Frontal cortex (tissue), 4 donors: ENCODE data around the gene CCDC27. TPM values are rescaled to one million over a fixed set of nuclear protein-coding genes. Genes with fewer than 3 reads are reported as not detected.

ENCODE experiments used
- DNase-seq, 2 donors: peaks; one replicate each; pipeline ENCODE4 v3.0.0; 2012; ENCODE audit warnings: low spot score in 2 of 2
- FAIRE-seq: peaks from 2 replicates; lab custom pipeline; 2012; peaks lifted over from hg19 to GRCh38; lab: Jason Lieb, UNC
- total RNA-seq: library from RNA; depleted of rRNA; stranded (reverse); fragments of >200 nt; gene quantifications from one replicate; pipeline ENCODE4 v1.2.3, GENCODE V29; 2014
- donor health status: control.
- donor health status: control.
- donor health status: control.

Gene CCDC27
- total RNA-seq, 1 donor from 2014 or later, result not detected

GRCh38 chr1:3773572-3774275 is 21.5 kb downstream of the CCDC27 start:
- no peak for DNase-seq

DNA sequence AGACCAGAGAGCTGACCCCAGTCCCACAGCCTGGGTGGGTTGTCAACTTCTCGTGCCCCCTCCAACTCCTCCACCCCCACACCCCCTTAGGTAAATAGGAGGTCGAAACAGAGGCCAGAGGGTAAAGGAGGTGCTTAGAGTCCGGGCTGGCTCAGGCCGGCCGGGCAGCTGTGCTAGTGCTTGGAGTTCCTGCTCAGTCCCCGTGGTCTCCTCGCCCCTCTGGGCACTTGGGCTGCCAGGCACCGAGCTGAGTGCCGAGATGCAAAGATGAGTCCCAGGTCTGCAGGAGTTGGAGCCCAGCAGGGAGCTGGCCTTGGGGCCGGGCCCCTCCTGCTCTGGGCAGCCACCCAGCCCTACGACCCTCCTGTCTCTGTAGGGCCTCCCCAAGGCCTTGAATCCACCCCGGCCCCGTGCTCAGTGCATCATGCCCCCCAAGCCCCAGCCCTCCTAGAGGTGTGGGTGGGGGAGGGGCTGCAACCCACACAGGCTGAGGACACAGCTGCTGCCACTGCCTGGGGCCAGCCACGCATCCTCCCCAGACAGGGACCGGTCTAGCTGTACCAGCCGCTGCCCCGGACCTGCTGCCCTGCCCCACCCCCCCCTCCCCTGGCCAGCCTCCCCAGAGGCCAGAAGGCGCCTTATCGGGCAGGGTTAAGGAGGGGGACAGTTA is 22.2 kb downstream of the CCDC27 start:
- no peak for FAIRE-seq
- no peak for DNase-seq

More at GRCh38 chr1:3773572-3774275, 21.5 kb downstream of the CCDC27 start:
- no peak for FAIRE-seq

DNA sequence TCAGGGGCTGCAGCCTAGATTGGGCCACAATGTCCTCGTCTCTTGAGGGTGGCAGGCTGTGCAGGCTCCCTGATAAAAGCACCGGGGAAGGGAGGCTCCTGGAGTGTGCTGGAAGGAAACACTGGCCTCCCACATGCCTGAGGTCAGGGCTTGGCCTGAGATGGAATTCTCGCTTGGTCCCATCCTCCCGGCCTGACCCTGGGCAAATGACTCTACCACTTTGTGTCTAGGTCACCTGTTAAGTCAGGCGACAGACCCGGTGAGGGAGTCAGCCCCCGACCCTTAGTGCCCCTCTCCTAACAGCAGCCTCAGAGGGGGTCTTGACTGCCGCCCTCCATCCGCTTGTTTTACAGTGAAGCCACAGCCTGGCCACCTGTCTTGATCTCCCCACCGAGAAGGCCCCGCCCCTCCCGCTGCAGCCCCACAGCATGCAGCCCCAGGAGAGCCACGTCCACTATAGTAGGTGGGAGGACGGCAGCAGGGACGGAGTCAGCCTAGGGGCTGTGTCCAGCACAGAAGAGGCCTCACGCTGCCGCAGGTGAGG is 22.8 kb downstream of the CCDC27 start:
- FAIRE-seq (no peak), DNase-seq (no peak)

- no peak for FAIRE-seq
Measured at GRCh38 chr1:3775490-3776230, 23.4 kb downstream of the CCDC27 start.

DNA sequence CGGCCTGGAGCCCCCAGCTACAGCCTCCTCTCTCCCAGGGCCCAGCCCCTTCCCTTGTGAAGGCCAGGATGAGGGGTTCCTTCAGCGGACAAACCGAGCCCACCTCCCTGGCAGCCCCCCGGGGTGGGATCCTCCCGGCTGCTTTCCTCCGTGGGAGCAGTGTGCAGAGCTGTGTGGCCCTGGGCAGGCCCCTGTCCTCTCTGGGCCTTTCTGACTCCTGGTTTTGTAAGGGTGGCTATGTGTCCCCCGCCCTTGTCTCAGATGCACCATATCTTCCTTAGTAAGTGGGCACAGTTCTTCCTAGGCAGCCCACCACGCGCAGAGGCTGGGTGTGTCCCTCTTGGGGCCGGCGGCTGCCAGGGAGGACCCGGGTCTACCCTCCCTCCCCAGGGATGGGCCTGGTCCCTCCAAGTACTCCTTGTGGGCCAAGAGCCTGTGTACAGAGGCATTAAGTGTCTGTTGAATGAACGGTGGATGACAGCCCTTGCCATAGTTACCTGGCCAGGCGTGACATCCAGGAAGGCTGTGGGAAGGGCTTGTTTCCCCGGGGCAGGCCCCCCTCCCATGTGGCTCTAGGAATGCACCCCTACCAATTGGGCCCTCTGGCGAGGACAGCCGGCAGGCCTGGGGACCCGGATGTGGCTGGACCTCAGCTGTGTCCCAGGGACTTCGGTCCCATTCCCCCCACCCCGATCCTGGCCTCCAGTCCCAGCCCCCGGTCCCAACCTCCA is 24.1 kb downstream of the CCDC27 start:
- FAIRE-seq (no peak), DNase-seq (no peak)

More at GRCh38 chr1:3775490-3776230, 23.4 kb downstream of the CCDC27 start:
- DNase-seq, result peak in 1 of 2 donors; percentile 63

DNA sequence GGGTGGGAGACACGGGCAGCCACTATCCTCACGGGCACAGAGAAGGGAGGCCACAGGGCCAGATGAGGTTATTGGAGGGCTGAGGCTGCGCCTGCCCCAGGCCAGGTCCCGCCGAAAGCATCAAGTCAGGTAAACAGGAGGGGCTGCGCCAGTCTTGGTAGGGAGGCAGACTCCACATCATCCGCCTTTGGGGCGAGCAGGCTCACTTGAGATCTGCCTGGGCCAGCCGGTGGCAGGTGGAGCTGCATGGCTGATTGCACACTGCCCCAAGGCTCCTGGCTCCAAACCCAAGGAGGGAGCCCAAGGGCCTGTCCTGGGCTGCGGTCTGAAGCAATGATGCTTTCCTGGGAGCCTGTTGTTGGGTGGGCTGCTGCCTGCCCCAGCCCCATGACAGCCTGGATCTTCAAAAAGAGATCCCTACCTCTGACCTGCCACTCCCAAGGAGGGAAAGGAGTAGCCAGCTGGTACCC is 24.9 kb downstream of the CCDC27 start:
- FAIRE-seq, result no peak

DNA sequence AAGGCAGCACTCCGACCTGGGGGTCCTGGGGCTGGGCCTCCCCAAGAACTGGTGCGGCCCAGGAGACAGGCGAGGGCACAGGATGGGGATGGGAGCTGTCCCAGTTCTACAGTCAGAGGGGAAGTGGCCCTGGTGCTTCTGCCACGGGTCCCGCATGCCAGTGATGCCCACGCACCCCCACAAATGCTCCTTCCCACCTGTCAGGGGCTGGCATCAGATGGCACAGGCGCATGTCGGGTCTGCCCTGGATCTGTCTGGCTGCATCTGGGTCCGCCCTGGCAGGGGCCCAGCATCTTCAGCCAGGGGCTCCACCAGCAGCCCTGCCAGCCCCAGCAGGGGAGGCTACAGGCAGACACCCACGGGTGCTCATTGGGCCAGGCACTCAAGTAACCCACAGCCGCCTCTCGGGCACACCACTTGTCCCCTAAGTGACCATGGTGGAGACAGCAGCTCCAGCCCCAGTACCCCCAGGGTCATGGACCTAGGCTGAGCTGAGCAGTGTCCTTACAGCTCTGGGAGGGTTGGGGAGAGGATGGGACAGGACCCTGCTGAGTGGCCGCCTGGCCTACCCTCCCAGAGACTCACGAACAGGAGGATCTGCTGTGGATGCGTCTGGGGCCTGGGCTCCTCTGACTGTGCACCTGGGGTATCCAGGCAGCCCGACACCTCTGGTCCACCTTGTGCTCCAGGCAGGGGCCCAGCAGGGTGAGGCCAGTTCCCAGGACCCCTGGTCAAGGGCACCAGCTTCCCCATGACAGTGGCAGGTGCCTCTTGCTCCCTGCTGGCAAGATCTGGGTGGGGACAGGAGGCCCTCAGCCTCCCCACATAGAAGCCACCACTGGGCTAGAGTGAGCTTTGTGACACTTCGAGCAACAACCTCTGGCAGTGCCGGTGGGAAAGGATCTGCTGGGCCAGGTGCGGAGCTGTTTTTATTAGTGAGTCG is 25.7 kb downstream of the CCDC27 start:
- DNase-seq, result no peak
- FAIRE-seq, result no peak

More for the DNA sequence above, 24.9 kb downstream of the CCDC27 start:
- DNase-seq, result no peak

DNA sequence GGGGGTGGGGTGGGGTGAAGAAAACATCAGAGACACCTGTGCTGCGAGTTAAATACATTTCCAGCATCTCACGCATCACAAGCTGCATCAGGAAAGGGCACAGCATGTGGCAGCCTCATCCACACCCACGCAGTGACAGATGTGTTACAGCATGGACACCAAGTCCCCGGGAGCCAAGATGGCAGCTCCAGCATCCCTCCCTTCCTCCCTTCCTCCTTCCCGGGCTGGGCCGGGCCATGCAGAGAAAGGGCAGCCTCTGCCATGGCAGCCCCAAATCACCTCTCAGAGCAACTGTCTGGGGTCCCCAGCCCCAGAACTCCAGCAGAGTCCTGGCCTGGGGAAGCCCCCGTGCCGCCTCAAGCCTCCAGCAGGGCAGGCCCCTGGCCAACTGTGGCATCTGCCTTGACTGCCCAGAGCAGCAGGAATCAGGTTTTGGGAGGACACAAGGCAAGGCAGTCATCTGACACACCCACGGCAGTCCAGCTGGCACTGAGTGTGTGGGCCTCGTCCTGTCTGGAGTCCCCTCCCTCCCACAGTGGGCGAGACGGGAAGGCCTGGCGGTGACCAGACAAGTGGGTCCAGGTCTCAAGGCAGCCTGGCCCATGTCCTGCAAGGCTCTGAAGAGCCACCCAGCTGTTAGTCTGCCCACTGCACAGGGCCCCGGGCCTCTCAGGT is 26.5 kb downstream of the CCDC27 start:
- FAIRE-seq (no peak), DNase-seq (no peak)

DNA sequence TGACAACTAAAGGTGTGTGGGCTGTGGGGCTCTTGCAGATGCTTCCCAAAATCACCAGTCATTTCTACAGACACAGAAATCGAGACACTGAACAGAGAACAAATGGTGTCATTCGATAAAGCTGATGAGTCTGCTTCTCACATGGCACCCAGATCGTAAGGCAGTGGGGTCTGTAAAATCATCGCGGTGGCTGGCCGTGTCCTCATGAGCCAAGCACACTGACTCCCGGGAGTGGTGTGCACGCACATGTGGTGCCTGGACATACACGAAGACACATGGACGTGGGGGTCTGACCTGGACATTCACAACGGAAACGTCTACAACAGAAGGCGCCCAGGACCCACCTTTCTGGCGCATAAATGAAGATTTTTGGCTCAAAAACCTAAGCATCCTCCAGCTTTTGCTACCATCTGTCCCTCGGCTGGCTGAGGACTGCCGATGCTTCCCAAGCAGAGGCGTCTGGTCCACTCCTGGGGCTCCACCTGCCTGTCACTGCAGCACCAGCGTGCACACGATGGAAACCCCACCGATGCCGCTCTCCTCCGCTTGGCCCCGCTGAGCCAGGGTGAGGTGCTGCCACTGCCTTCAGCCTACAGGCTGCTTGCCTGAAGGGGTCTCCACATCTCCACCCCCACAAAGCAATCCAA is 27.1 kb downstream of the CCDC27 start:
- FAIRE-seq (no peak), DNase-seq (no peak)

DNA sequence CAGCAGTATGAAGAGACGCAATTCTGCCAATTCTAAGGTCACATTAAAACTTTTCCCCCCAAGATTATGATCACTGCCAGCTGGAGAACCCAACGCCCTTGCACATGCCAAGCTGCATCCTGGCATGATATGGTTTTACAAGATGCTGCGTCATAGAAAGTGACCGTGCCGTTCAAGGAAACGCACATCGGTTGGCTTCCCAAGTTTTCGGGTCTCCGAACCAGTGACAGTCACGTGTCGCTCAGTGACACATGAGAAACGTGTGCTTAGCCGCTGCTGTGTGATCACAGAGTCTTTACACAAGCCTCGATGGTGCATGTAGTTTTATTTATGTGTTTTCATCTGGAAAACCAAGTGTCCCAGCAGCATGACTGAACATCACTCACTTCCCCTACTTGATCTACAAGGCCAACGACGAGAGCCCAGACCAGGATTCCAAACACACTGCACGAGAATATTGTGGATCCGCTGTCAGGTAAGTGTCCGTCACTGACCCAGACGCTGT is 27.7 kb downstream of the CCDC27 start:
- FAIRE-seq (no peak), DNase-seq (no peak)

DNA sequence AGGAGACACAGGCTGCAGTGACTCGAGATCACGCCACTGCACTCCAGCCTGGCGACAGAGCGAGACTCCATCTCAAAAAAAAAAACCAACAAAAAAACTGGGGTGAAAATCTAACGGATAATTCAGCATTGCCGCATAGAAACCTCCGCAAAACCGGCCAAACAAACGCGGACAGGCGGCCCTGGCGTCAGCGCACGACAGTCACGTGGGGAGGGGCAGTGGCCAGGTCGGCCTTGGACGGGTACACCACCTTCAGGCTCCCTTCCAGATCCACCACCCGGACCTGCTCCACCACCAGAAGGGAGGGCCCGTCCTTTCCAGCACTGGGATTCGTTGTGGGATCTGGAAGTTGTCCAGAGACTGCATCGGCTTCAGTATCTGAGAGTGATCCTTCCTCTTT is 28.7 kb downstream of the CCDC27 start:
- DNase-seq, result no peak
- no peak for FAIRE-seq

DNA sequence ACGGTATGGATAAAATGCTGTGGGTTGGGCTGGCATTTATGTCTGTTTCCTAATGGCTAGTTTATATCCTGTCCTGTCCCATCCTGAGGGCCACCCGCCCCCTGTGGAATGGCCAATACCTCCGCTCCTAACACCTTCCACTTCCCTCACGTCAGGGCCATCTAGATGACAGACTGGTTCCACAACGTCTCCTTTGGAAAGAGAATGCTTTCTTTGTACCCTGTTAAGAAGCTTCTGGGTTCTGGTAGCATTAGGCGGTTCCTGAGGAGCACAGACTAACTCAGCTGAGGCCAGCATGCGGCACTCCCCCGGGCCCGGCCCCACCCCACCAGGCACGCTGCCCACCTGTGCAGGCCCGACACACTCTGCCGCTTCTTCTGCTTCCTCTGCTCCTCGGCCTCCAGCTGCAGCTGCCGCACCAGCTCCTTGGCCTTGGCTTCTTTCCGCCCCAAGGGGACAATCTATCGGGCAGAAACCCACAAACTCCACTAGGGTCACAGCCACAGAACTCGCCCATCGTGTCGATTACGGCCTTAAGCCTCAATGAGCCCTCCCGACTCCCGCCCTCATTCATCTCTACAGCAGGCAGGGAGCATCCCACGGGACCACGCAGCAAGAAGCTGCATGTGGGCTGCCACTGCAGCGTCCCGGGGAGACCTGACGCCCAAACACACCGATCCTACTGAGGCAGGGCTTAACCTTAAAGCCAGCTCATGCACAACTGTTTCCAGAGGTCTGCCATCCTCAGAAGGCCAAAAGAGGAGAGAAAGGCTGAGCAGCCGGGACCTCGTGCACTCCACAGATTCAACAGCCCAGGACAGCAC is 31.6 kb downstream of the CCDC27 start:
- no peak for FAIRE-seq
- DNase-seq, result no peak

- DNase-seq (peak in 1 of 2 donors; percentile 10), FAIRE-seq (no peak)
Measured at GRCh38 chr1:3785045-3785444, 32.8 kb downstream of the CCDC27 start.

DNA sequence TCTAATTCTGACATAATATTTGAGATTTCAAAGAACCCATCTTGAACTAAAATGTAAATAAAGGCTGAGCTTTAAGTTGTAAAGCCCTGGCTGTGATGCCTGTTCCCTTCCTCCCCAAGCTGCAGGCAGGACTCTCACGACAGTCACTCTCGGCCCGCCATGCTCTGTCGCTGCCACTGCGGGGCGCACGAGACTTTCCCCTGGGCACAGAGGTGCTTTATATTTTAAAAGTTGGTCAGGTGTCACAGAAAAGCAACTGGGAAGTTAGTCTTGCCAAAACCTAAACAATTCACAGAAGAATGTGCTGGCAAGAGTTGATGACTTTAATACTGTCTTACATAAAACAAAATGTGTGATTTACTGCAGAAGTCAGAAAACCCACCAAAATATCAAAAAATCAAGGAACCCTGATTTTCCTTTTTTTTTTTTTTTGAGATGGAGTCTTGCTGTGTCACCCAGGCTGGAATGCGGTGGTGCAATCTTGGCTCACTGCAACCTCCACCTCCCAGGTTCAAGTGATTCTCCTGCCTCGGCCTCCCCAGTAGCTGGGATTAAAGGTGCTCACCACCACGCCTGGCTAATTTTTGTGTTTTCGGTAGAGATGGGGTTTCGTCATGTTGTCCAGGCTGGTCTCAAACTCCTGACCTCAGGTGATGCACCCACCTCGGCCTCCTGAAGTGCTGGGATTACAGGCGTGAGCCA is 33.4 kb downstream of the CCDC27 start:
- FAIRE-seq, result no peak
- peak in 1 of 2 donors; percentile 19 for DNase-seq

GRCh38 chr1:3786468-3787348 is 34.5 kb downstream of the CCDC27 start:
- FAIRE-seq, result no peak
- DNase-seq, result peak in 1 of 2 donors; percentile 9
